Endothelial cell of umbilical vein (primary cell): ENCODE measurements around the gene FOXO6. TPM values are rescaled to one million over a fixed set of nuclear protein-coding genes. Genes with fewer than 3 reads are reported as not detected.

Source experiments
- BruUV-seq: library from RNA; stranded (reverse); fragments of 400-500 nt; replicated peaks from 2 replicates; lab custom pipeline; 2021; lab: Mats Ljungman, UMichigan
- CTCF ChIA-PET: fragments of 300-600, 350-600 bp; sonication (Branson Sonifier 250); formaldehyde crosslinking; loops from one replicate; lab custom pipeline; 2021; ENCODE audit warnings: antibody characterized with exemption, inconsistent platforms; lab: Charles Lee
- POLR2A ChIA-PET: fragments of 300-600, 350-600 bp; sonication (Branson Sonifier 250); formaldehyde crosslinking; loops from one replicate; lab custom pipeline; 2021; ENCODE audit warnings: antibody characterized with exemption, inconsistent platforms; lab: Charles Lee
- DNase-seq: peaks from one replicate; pipeline ENCODE4 v3.0.0-alpha.2; 2011; ENCODE audit warnings: low read depth, low spot score
- FAIRE-seq: peaks from 2 replicates; lab custom pipeline; 2011; peaks lifted over from hg19 to GRCh38; lab: Jason Lieb, UNC
- H2AFZ ChIP-seq: 2 replicates; pipeline ENCODE4 v1.6.0; 2012; ENCODE audit warnings: low read depth, low read length, control low read depth, inconsistent platforms
- H3K27ac ChIP-seq: 2 replicates; pipeline ENCODE4 v1.5.1; 2011; ENCODE audit warnings: low read depth, mild to moderate bottlenecking, control low read depth, low read length, moderate library complexity; ENCODE audit not compliant: insufficient read depth
- H3K27me3 ChIP-seq, 2 experiments: 2 replicates each; pipeline versions ENCODE4 v1.6.0 to v1.6.1; 2011; ENCODE audit warnings: low read length in 2 of 2, mixed read lengths in 1 of 2; ENCODE audit not compliant: control insufficient read depth in 2 of 2, insufficient read depth in 2 of 2
- H3K36me3 ChIP-seq, 2 experiments: 2 replicates in 1 of 2; 3 replicates in 1 of 2; pipeline ENCODE4 v1.5.1; 2011; ENCODE audit warnings: low read length in 2 of 2, mild to moderate bottlenecking in 1 of 2, moderate library complexity in 1 of 2; ENCODE audit not compliant: control insufficient read depth in 2 of 2, insufficient read depth in 2 of 2; ENCODE audit errors: extremely low read depth in 1 of 2
- H3K4me1 ChIP-seq: 3 replicates; pipeline ENCODE4 v1.5.1; 2011; ENCODE audit warnings: mild to moderate bottlenecking, low read length; ENCODE audit not compliant: control insufficient read depth, insufficient read depth; ENCODE audit errors: extremely low read depth
- H3K4me2 ChIP-seq: 2 replicates; pipeline ENCODE4 v1.6.1; 2011; ENCODE audit warnings: low read length, control low read depth, mixed read lengths; ENCODE audit not compliant: insufficient read depth
- H3K4me3 ChIP-seq, 3 experiments: fragments of 200-600 bp in 1 of 3; sonication (generic), shearing (Covaris generic) in 1 of 3; replicated peaks in 1 of 3; 2 replicates each; pipeline ENCODE4 v1.5.1; 2011 to 2016; ENCODE audit warnings: control low read depth in 3 of 3, low read length in 3 of 3, mild to moderate bottlenecking in 2 of 3, inconsistent platforms in 1 of 3, low read depth in 1 of 3, moderate library complexity in 1 of 3; ENCODE audit not compliant: insufficient read depth in 1 of 3
- H3K79me2 ChIP-seq: 2 replicates; pipeline ENCODE4 v1.6.0; 2012; ENCODE audit warnings: low read length, inconsistent platforms; ENCODE audit not compliant: control insufficient read depth, insufficient read depth
- H3K9ac ChIP-seq: replicated peaks from 2 replicates; pipeline ENCODE3; 2011; ENCODE audit warnings: low read length, control low read depth; ENCODE audit not compliant: insufficient read depth; ENCODE audit errors: extremely low read depth
- H3K9me1 ChIP-seq: replicated peaks from 3 replicates; pipeline ENCODE4 v1.6.0; 2011; ENCODE audit warnings: mild to moderate bottlenecking, low read length; ENCODE audit not compliant: control insufficient read depth, insufficient read depth; ENCODE audit errors: extremely low read depth
- H3K9me3 ChIP-seq: replicated peaks from 2 replicates; pipeline ENCODE4 v1.5.1; 2012; ENCODE audit warnings: low read length, inconsistent platforms; ENCODE audit not compliant: control insufficient read depth, insufficient read depth
- H4K20me1 ChIP-seq: replicated peaks from 2 replicates; pipeline ENCODE3; 2011; ENCODE audit warnings: mild to moderate bottlenecking, low read length; ENCODE audit not compliant: control insufficient read depth, insufficient read depth; ENCODE audit errors: extremely low read depth
- CTCF ChIP-seq, 2 donors: IDR thresholded peaks; 1 replicate in 1 of 2; 2 replicates in 1 of 2; pipeline ENCODE4 v1.5.1; 2011; ENCODE audit warnings: low read length in 2 of 2, mild to moderate bottlenecking in 2 of 2, moderate library complexity in 2 of 2, control low read depth in 1 of 2, inconsistent platforms in 1 of 2, low read depth in 1 of 2; ENCODE audit not compliant: insufficient read depth in 1 of 2; ENCODE audit errors: extremely low read depth in 1 of 2
- EZH2 ChIP-seq: IDR thresholded peaks from 2 replicates; pipeline ENCODE4 v1.6.1; 2012; ENCODE audit warnings: borderline replicate concordance, low read depth, mild to moderate bottlenecking, moderate library complexity, low read length, inconsistent platforms; ENCODE audit not compliant: severe bottlenecking
- FOS ChIP-seq: IDR thresholded peaks from 2 replicates; pipeline ENCODE4 v1.6.1; 2011; ENCODE audit warnings: mild to moderate bottlenecking, low read length, moderate library complexity, borderline replicate concordance; ENCODE audit not compliant: insufficient read depth
- GATA2 ChIP-seq: IDR thresholded peaks from 2 replicates; pipeline ENCODE4 v1.7.0; 2011; ENCODE audit warnings: low read depth, mild to moderate bottlenecking, moderate library complexity, mixed read lengths, low read length; ENCODE audit not compliant: insufficient read length, insufficient read depth
- JUN ChIP-seq: IDR thresholded peaks from 2 replicates; pipeline ENCODE4 v1.6.1; 2011; ENCODE audit warnings: borderline replicate concordance, low read depth; ENCODE audit not compliant: insufficient read length, insufficient read depth
- MAX ChIP-seq: IDR thresholded peaks from 2 replicates; pipeline ENCODE4 v1.6.1; 2011; ENCODE audit not compliant: insufficient read depth, insufficient read length
- MYC ChIP-seq: IDR thresholded peaks from one replicate; pipeline ENCODE4 v1.6.1; 2011; ENCODE audit warnings: mild to moderate bottlenecking, low read depth, low read length
- POLR2A ChIP-seq: IDR thresholded peaks from 2 replicates; pipeline ENCODE4 v1.6.1; 2012; ENCODE audit warnings: low read depth, mild to moderate bottlenecking, control low read depth, low read length
- POLR2AphosphoS5 ChIP-seq: IDR thresholded peaks from 2 replicates; pipeline ENCODE4 v1.6.1; 2012; ENCODE audit warnings: low read depth, mild to moderate bottlenecking, control low read depth, low read length, moderate library complexity; ENCODE audit not compliant: insufficient read depth
- dilution Hi-C: fragments of 300-500 bp; cut with MboI; formaldehyde crosslinking; loops from one replicate; pipeline ENCODE4 v1.15.0; 2019; ENCODE audit warnings: low sequenced_read_pairs; ENCODE audit not compliant: extremely low pct_ligation_motif_present
- intact Hi-C: fragments of 100-400 bp; cut with micrococcal nuclease; formaldehyde crosslinking; loops from one replicate; pipeline ENCODE4 v1.10.0; 2022
- polyA plus RNA-seq, 4 experiments: library from polyadenylated mRNA; depleted of rRNA in 3 of 4; stranded (reverse) in 3 of 4; unstranded in 1 of 4; fragments of >200 nt; gene quantifications; 2 replicates each; pipeline versions ENCODE4 v1.2.1 to v1.2.3, GENCODE V29; 2011 to 2012; ENCODE audit warnings: missing spikeins in 1 of 4
- total RNA-seq: library from RNA; stranded (reverse); gene quantifications from 2 replicates; pipeline ENCODE4 v1.2.3, GENCODE V29; 2021

Gene FOXO6
- total and polyA plus RNA-seq, 2 donors (not counting 3 experiments of a cell fraction or from before 2014, with no cell fraction given), result 0.04 to 0.38 TPM

GRCh38 chr1:41338820-41339219, 22.4 kb upstream of the FOXO6 start:
- Histone ChIP-seq H3K27ac (no peak overlapping the region), H2AFZ (no peak overlapping the region), H3K4me3 (no peak overlapping the region), H3K79me2 (no peaks in the 10 kb centered on the region), H3K9me1 (no peaks in the 10 kb centered on the region), H3K9ac (no peak overlapping the region), H4K20me1 (no peaks in the 10 kb centered on the region), H3K27me3 (peaks cover 4 to 15% of the 10 kb centered on the region in 2 experiments), H3K4me2 (no peak overlapping the region), H3K36me3 (no peaks in the 10 kb centered on the region), H3K9me3 (no peaks in the 10 kb centered on the region), H3K4me1 (peaks cover 15% of the 10 kb centered on the region)
- intact Hi-C loops (no loop called here), dilution Hi-C loops (no loop called here)
- DNase-seq (no peak), FAIRE-seq (no peak)
- no peak for TF ChIP-seq EZH2
- no peak for TF ChIP-seq JUN
- BruUV-seq, result no TSS peak
- ChIA-PET POLR2A (no interaction called here), CTCF (no interaction called here)

- H3K9me1 ChIP-seq, result no peaks in the 10 kb centered on the region
- H2AFZ ChIP-seq, result peak overlapping the region; percentile 94
- FAIRE-seq (peak; percentile 79), DNase-seq (no peak)
- peaks cover 15% of the 10 kb centered on the region for H3K4me1 ChIP-seq
- no peaks in the 10 kb centered on the region for H3K9me3 ChIP-seq
- no peak overlapping the region for H3K9ac ChIP-seq
- H3K27me3 ChIP-seq, result peaks cover 4 to 15% of the 10 kb centered on the region in 2 experiments
- H3K4me3 ChIP-seq, result no peak overlapping the region
- ChIA-PET POLR2A (no interaction called here), CTCF (interaction anchor here (1.1 to 3.5 kb wide), 7 partner anchors 10 to 57 kb away, joined by 3 to 18 read pairs (median 7); partner anchors contain the start of gene FOXO6)
- no peak for TF ChIP-seq EZH2
- TF ChIP-seq FOS, result no peak
- no peak for TF ChIP-seq POLR2AphosphoS5
- no peak for TF ChIP-seq MYC
- no peak for TF ChIP-seq POLR2A
- TF ChIP-seq CTCF (IDR thresholded peaks at IDR 0.05; ENCODE audit: extremely low read depth in 1 of 2, insufficient read depth in 1 of 2, low read depth in 1 of 2, low read length in 2 of 2), result no peak
- TF ChIP-seq GATA2, result no peak
- TF ChIP-seq JUN, result no peak
- TF ChIP-seq MAX, result no peak
- no TSS peak for BruUV-seq
- intact Hi-C loops, result no loop called here
- H3K79me2 ChIP-seq, result no peaks in the 10 kb centered on the region
- H4K20me1 ChIP-seq, result no peaks in the 10 kb centered on the region
- dilution Hi-C loops, result no loop called here
- no peak overlapping the region for H3K4me2 ChIP-seq
- no peaks in the 10 kb centered on the region for H3K36me3 ChIP-seq
- H3K27ac ChIP-seq, result no peak overlapping the region
These were observed 20.4 kb upstream of the FOXO6 start for GRCh38 chr1:41340655-41341364.
